GM12878 (cell line): ENCODE results near the gene CNKSR1. TPM values are rescaled to one million over a fixed set of nuclear protein-coding genes. Genes with fewer than 3 reads are reported as not detected.

ENCODE experiments used
- ATAC-seq: fragments of 200-7000 bp; cut with Tn5 transposase; 3 replicates; pipeline ENCODE4 v1.9.1; 2020; ENCODE audit warnings: mild to moderate bottlenecking, moderate library complexity
- BruUV-seq: library from RNA; stranded (reverse); fragments of 400-500 nt; replicated peaks from 2 replicates; lab custom pipeline; 2021; lab: Mats Ljungman, UMichigan
- CTCF ChIA-PET: fragments of 300-600 bp; sonication (Branson Sonifier 250); formaldehyde crosslinking; extraction: SDS; loops from one replicate; lab custom pipeline; 2021; ENCODE audit warnings: inconsistent platforms; lab: Yijun Ruan, JAX
- POLR2A ChIA-PET: fragments of 350-600 bp; formaldehyde crosslinking; extraction: SDS; loops from one replicate; lab custom pipeline; 2021; ENCODE audit warnings: inconsistent platforms; lab: Charles Lee
- RAD21 ChIA-PET: fragments of 300-600 bp; sonication (Branson Sonifier 250); formaldehyde crosslinking; loops from one replicate; lab custom pipeline; 2023; ENCODE audit warnings: antibody characterized with exemption; ENCODE audit not compliant: unreplicated experiment; lab: Charles Lee
- SMC1A ChIA-PET: fragments of 300-600 bp; sonication (Branson Sonifier 250); formaldehyde crosslinking; loops from one replicate; lab custom pipeline; 2023; ENCODE audit not compliant: unreplicated experiment, uncharacterized antibody; lab: Charles Lee
- DNase-seq: peaks from one replicate; pipeline ENCODE4 v3.0.0-alpha.2; 2011; ENCODE audit warnings: low read depth, low spot score
- FAIRE-seq: peaks from 3 replicates; lab custom pipeline; 2011; peaks lifted over from hg19 to GRCh38; lab: Jason Lieb, UNC
- H2AFZ ChIP-seq: 2 replicates; pipeline ENCODE4 v1.6.0; 2011; ENCODE audit warnings: low read depth, low read length, control low read depth; ENCODE audit not compliant: control insufficient read depth
- H3K27ac ChIP-seq: 2 replicates; pipeline ENCODE4 v1.5.1; 2011; ENCODE audit warnings: control low read depth; ENCODE audit not compliant: control insufficient read depth, insufficient read depth
- H3K27me3 ChIP-seq, 2 experiments: replicated peaks in 1 of 2; 2 replicates each; pipeline versions ENCODE4 v1.6.0 to v1.6.1; 2011; ENCODE audit warnings: low read length in 1 of 2; ENCODE audit not compliant: control insufficient read depth in 2 of 2, insufficient read depth in 2 of 2
- H3K36me3 ChIP-seq, 2 experiments: 2 replicates each; pipeline ENCODE4 v1.5.1; 2011; ENCODE audit warnings: low read length in 1 of 2; ENCODE audit not compliant: control insufficient read depth in 2 of 2, insufficient read depth in 2 of 2
- H3K4me1 ChIP-seq: 2 replicates; pipeline ENCODE4 v1.6.1; 2011; ENCODE audit warnings: mild to moderate bottlenecking, low read length, moderate library complexity, mixed read lengths; ENCODE audit not compliant: control insufficient read depth, insufficient read depth
- H3K4me2 ChIP-seq: 2 replicates; pipeline ENCODE4 v1.6.0; 2011; ENCODE audit warnings: control low read depth; ENCODE audit not compliant: control insufficient read depth, insufficient read depth
- H3K4me3 ChIP-seq: fragments of 200-600 bp; sonication (generic); 2 replicates; pipeline ENCODE4 v1.5.1; 2016
- H3K79me2 ChIP-seq: 2 replicates; pipeline ENCODE4 v1.6.0; 2011; ENCODE audit warnings: low read length; ENCODE audit not compliant: control insufficient read depth, insufficient read depth
- H3K9ac ChIP-seq: 2 replicates; pipeline ENCODE4 v1.8.0; 2011; ENCODE audit warnings: low read length, control low read depth, mixed read lengths; ENCODE audit not compliant: control insufficient read depth, insufficient read depth
- H3K9me3 ChIP-seq: replicated peaks from 3 replicates; pipeline ENCODE4 v1.5.1; 2011; ENCODE audit warnings: mild to moderate bottlenecking, low read length; ENCODE audit not compliant: control insufficient read depth, insufficient read depth
- H4K20me1 ChIP-seq: 2 replicates; pipeline ENCODE4 v1.6.0; 2011; ENCODE audit not compliant: control insufficient read depth, insufficient read depth
- ASH2L ChIP-seq: fragments of 300-600, 200-600 bp; sonication (generic); IDR thresholded peaks from 2 replicates; pipeline ENCODE4 v1.6.1; 2017; ENCODE audit warnings: low read depth, mild to moderate bottlenecking, borderline replicate concordance
- BHLHE40 ChIP-seq, 2 experiments: fragments of 450-650 bp in 1 of 2; IDR thresholded peaks; 2 replicates each; pipeline ENCODE4 v1.6.1; 2011 to 2017; ENCODE audit warnings: low read depth in 2 of 2, borderline replicate concordance in 1 of 2, improper control_type of control experiment in 1 of 2, low read length in 1 of 2, mild to moderate bottlenecking in 1 of 2
- BMI1 ChIP-seq: fragments of 450-650 bp; IDR thresholded peaks from 2 replicates; pipeline ENCODE4 v1.6.1; 2016; ENCODE audit warnings: mild to moderate bottlenecking, moderate library complexity, borderline replicate concordance
- CBFB ChIP-seq: IDR thresholded peaks from 2 replicates; pipeline ENCODE4 v1.6.1; 2016; ENCODE audit warnings: antibody characterized with exemption, low read depth
- CHD2 ChIP-seq: IDR thresholded peaks from 2 replicates; pipeline ENCODE4 v1.6.1; 2011; ENCODE audit warnings: low read depth, low read length, improper control_type of control experiment, borderline replicate concordance
- E2F4 ChIP-seq: IDR thresholded peaks from 2 replicates; pipeline ENCODE4 v1.6.1; 2012; ENCODE audit warnings: low read depth, low read length, improper control_type of control experiment
- IKZF1 ChIP-seq: fragments of 450-650 bp; conservative IDR thresholded peaks from 2 replicates; pipeline ENCODE4 v1.6.1; 2017; ENCODE audit warnings: antibody characterized with exemption, mild to moderate bottlenecking
- NFXL1 ChIP-seq: fragments of 450-650 bp; IDR thresholded peaks from 2 replicates; pipeline ENCODE4 v1.6.1; 2017; ENCODE audit warnings: antibody characterized with exemption, mild to moderate bottlenecking, borderline replicate concordance
- NR2C2 ChIP-seq: IDR thresholded peaks from 2 replicates; pipeline ENCODE4 v1.6.1; 2011; ENCODE audit warnings: borderline replicate concordance, low read depth; ENCODE audit not compliant: control insufficient read depth, insufficient read length
- RELA ChIP-seq: fragments of 450-650 bp; IDR thresholded peaks from 2 replicates; pipeline ENCODE4 v1.8.0; 2014; ENCODE audit warnings: borderline replicate concordance; ENCODE audit not compliant: partially characterized antibody
- WGBS: methylation state at CpG from one replicate; pipeline ENCODE4 v1.1.6; 2016; ENCODE audit warnings: low lambda C conversion rate; ENCODE audit not compliant: insufficient replicate concordance, insufficient coverage; ENCODE audit errors: missing lambda C conversion rate; 5-methylcytosine and 5-hydroxymethylcytosine counted together
- in situ Hi-C: fragments of 300-500 bp; cut with MboI; formaldehyde crosslinking; loops from 9 replicates; pipeline ENCODE4 v1.14.3; 2018; ENCODE audit warnings: mixed read lengths
- intact Hi-C: fragments of 100-400 bp; cut with micrococcal nuclease; formaldehyde crosslinking; loops from one replicate; pipeline ENCODE4 v1.14.2; 2022; ENCODE audit not compliant: unreplicated experiment
- polyA plus RNA-seq, 11 experiments: library from polyadenylated mRNA; depleted of rRNA in 4 of 11; unstranded in 6 of 11; stranded (reverse) in 5 of 11; fragments of >200 nt; fragmentation: Nextera tagmentation in 4 of 11; fragmentation: Illumina TruSeq in 1 of 11; extraction: Ambion mirVana in 4 of 11; extraction: Trizol in 1 of 11; gene quantifications; 1 replicate in 1 of 11; 2 replicates in 10 of 11; pipeline versions ENCODE4 v1.2.1 to v1.2.3, GENCODE V29; 2011 to 2016; ENCODE audit warnings: inconsistent platforms in 2 of 11, missing spikeins in 2 of 11, low read depth in 1 of 11
- total RNA-seq, 4 experiments: library from RNA; depleted of rRNA in 3 of 4; stranded (reverse); fragments of >200 nt in 3 of 4; fragmentation: Illumina TruSeq in 1 of 4; extraction: Trizol in 1 of 4; gene quantifications; 2 replicates each; pipeline versions ENCODE4 v1.2.1 to v1.2.3, GENCODE V29; 2013 to 2021
- TF ChIP-seq, protein P1 (sequence below): fragments of 450-650 bp; formaldehyde crosslinking; IDR thresholded peaks from 2 replicates; pipeline ENCODE4 v1.4.0; 2022; ENCODE audit warnings: mild to moderate bottlenecking, moderate library complexity
- TF ChIP-seq, protein P2 (sequence below): IDR thresholded peaks from 2 replicates; pipeline ENCODE4 v1.6.1; 2011; ENCODE audit warnings: low read depth, low read length, improper control_type of control experiment, borderline replicate concordance

Gene CNKSR1
- total and polyA plus RNA-seq, 10 of the 15 experiments (the other 5 are each of a cell fraction or from before 2014, with no cell fraction given): 0.06 to 1.2 (median 0.86) TPM

DNA sequence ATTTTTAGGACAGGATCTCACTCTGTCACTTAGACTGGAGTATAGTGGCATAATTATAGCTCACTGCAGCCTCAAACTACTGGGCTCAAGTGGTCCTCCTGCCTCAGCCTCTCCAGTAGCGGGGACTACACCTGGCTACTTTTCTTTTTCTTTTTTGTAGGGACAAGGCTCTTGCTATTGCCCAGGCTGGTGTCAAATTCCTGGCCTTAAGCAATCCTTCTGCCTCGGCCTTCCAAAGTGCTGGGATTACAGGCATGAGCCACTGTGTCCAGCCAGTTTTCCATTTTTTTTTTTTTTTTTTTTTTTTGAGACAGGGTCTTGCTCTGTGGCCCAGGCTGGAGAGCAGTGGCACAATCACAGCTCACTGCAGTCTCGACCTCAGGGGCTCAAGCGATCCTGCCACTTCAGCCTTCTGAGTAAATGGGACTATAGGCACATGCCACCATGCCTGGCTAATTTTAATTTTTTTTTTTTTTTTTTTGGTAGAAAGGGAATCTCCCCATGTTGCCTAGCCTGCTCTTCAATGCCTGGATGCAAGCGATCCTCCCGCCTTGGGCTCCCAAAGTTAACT is 36.1 kb downstream of the CNKSR1 start (continued):
- no peak for TF ChIP-seq E2F4
- no peak for TF ChIP-seq ASH2L
- TF ChIP-seq NR2C2: no peak
- TF ChIP-seq BHLHE40 (IDR thresholded peaks at IDR 0.05; ENCODE audit: borderline replicate concordance in 1 of 2, low read depth in 2 of 2, low read length in 1 of 2): no peak

- POLR2A ChIA-PET: interaction anchor here (0.6 kb wide), 1 partner anchor 47 kb away, joined by 3 read pairs; no protein-coding TSS in a partner anchor
- RAD21 ChIA-PET: no interaction called here
- SMC1A ChIA-PET: no interaction called here
- no peaks in the 10 kb centered on the region for H4K20me1 ChIP-seq
- ATAC-seq: no peak
- no peak for DNase-seq
- no TSS peak for BruUV-seq
- H3K79me2 ChIP-seq: no peaks in the 10 kb centered on the region
- TF ChIP-seq BMI1 (no peak), NFXL1 (no peak), CHD2 (no peak), CBFB (no peak), IKZF1 (no peak), RELA (no peak)
- TF ChIP-seq, protein P1, sequence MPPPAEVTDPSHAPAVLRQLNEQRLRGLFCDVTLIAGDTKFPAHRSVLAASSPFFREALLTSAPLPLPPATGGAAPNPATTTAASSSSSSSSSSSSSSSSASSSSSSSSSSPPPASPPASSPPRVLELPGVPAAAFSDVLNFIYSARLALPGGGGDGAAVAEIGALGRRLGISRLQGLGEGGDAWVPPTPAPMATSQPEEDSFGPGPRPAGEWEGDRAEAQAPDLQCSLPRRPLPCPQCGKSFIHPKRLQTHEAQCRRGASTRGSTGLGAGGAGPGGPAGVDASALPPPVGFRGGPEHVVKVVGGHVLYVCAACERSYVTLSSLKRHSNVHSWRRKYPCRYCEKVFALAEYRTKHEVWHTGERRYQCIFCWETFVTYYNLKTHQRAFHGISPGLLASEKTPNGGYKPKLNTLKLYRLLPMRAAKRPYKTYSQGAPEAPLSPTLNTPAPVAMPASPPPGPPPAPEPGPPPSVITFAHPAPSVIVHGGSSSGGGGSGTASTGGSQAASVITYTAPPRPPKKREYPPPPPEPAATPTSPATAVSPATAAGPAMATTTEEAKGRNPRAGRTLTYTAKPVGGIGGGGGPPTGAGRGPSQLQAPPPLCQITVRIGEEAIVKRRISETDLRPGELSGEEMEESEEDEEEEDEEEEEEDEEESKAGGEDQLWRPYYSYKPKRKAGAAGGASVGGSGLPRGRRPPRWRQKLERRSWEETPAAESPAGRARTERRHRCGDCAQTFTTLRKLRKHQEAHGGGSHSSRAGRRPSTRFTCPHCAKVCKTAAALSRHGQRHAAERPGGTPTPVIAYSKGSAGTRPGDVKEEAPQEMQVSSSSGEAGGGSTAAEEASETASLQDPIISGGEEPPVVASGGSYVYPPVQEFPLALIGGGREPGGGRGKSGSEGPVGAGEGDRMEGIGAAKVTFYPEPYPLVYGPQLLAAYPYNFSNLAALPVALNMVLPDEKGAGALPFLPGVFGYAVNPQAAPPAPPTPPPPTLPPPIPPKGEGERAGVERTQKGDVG (CRISPR knock-in tag): no peak
- TF ChIP-seq, protein P2, sequence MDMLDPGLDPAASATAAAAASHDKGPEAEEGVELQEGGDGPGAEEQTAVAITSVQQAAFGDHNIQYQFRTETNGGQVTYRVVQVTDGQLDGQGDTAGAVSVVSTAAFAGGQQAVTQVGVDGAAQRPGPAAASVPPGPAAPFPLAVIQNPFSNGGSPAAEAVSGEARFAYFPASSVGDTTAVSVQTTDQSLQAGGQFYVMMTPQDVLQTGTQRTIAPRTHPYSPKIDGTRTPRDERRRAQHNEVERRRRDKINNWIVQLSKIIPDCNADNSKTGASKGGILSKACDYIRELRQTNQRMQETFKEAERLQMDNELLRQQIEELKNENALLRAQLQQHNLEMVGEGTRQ: no peak
- no peak for FAIRE-seq
- intact Hi-C loops: no loop called here
- no peak overlapping the region for H3K9ac ChIP-seq
- no peaks in the 10 kb centered on the region for H3K36me3 ChIP-seq
- H3K27ac ChIP-seq: no peak overlapping the region
- in situ Hi-C loops: no loop called here
- H3K4me1 ChIP-seq: no peaks in the 10 kb centered on the region
- CTCF ChIA-PET: interaction anchor here (0.5 kb wide), 1 partner anchor 274 kb away, joined by 4 read pairs; no protein-coding TSS in a partner anchor
- H3K9me3 ChIP-seq: no peaks in the 10 kb centered on the region
- no peak overlapping the region for H3K4me3 ChIP-seq
- H2AFZ ChIP-seq: no peak overlapping the region
- 55% methylated on average over 3 of the region's 3 CpGs for WGBS
- H3K27me3 ChIP-seq: no peaks in the 10 kb centered on the region; a peak in 1 of 4 replicates
- H3K4me2 ChIP-seq: no peak overlapping the region
Measured at GRCh38 chr1:26215246-26215645, 38.0 kb downstream of the CNKSR1 start.
